PC-3 (cell line): ENCODE data around the gene DPY19L3. TPM values are rescaled to one million over a fixed set of nuclear protein-coding genes. Genes with fewer than 3 reads are reported as not detected.

Source experiments
- ATAC-seq: fragments of 200-7000 bp; cut with Tn5 transposase; 2 replicates; pipeline ENCODE4 v1.9.1; 2020; ENCODE audit warnings: mild to moderate bottlenecking, moderate library complexity
- BruUV-seq: library from RNA; stranded (reverse); fragments of 400-500 nt; replicated peaks from 2 replicates; lab custom pipeline; 2021; lab: Mats Ljungman, UMichigan
- CTCF ChIA-PET: fragments of 300-600 bp; sonication (Branson Sonifier 250); formaldehyde crosslinking; loops from one replicate; lab custom pipeline; 2022; ENCODE audit warnings: antibody characterized with exemption; lab: Charles Lee
- POLR2A ChIA-PET: fragments of 300-600 bp; sonication (Branson Sonifier 250); formaldehyde crosslinking; loops from one replicate; lab custom pipeline; 2022; ENCODE audit warnings: antibody characterized with exemption; ENCODE audit not compliant: unreplicated experiment; lab: Charles Lee
- DNase-seq: peaks from one replicate; pipeline ENCODE4 v3.0.0-alpha.2; 2015
- H2AFZ ChIP-seq: fragments of 300-600 bp; sonication (generic); 2 replicates; pipeline ENCODE4 v1.6.0; 2016; ENCODE audit warnings: antibody characterized with exemption, low read length
- H3F3A ChIP-seq: fragments of 300-600 bp; sonication (generic); one replicate; pipeline ENCODE4 v1.6.0; 2017; ENCODE audit warnings: antibody characterized with exemption, low read length, control low read depth, mild to moderate bottlenecking; ENCODE audit not compliant: unreplicated experiment
- H3K27ac ChIP-seq: fragments of 300-600 bp; sonication (generic); 2 replicates; pipeline ENCODE4 v1.5.1; 2016; ENCODE audit warnings: mild to moderate bottlenecking, low read length
- H3K27me3 ChIP-seq: fragments of 300-600 bp; sonication (generic); 2 replicates; pipeline ENCODE4 v1.6.1; 2016; ENCODE audit warnings: low read length, mixed read lengths
- H3K36me3 ChIP-seq: fragments of 300-600 bp; sonication (generic); 2 replicates; pipeline ENCODE4 v1.6.1; 2016; ENCODE audit warnings: low read depth, mixed run types, low read length, mixed read lengths
- H3K4me1 ChIP-seq: fragments of 300-600 bp; sonication (generic); 2 replicates; pipeline ENCODE4 v1.5.1; 2016; ENCODE audit warnings: low read length; ENCODE audit not compliant: insufficient read depth
- H3K4me2 ChIP-seq: fragments of 300-600 bp; sonication (generic); 2 replicates; pipeline ENCODE4 v1.6.0; 2016; ENCODE audit warnings: low read length
- H3K4me3 ChIP-seq: fragments of 300-600 bp; sonication (generic); 2 replicates; pipeline ENCODE4 v1.5.1; 2016; ENCODE audit warnings: mild to moderate bottlenecking, low read length, mixed read lengths
- H3K79me2 ChIP-seq: fragments of 300-600 bp; sonication (generic); 2 replicates; pipeline ENCODE4 v1.6.1; 2017; ENCODE audit warnings: low read length, mixed read lengths
- H3K9ac ChIP-seq: fragments of 300-600 bp; sonication (generic); 2 replicates; pipeline ENCODE4 v1.6.0; 2016; ENCODE audit warnings: mild to moderate bottlenecking, low read length
- H3K9me2 ChIP-seq: fragments of 300-600 bp; sonication (generic); replicated peaks from 2 replicates; pipeline ENCODE4 v1.6.1; 2016; ENCODE audit warnings: mixed run types, low read length, mixed read lengths
- H3K9me3 ChIP-seq: fragments of 300-600 bp; sonication (generic); 2 replicates; pipeline ENCODE4 v1.6.1; 2016; ENCODE audit warnings: low read length, mixed read lengths
- H4K20me1 ChIP-seq: fragments of 300-600 bp; sonication (generic); 2 replicates; pipeline ENCODE4 v1.6.1; 2016; ENCODE audit warnings: low read length, mixed read lengths
- EZH2 ChIP-seq: fragments of 300-600 bp; sonication (generic); IDR thresholded peaks from one replicate; pipeline ENCODE4 v1.6.1; 2017; ENCODE audit warnings: antibody characterized with exemption, mild to moderate bottlenecking, low read length; ENCODE audit not compliant: unreplicated experiment
- EZH2phosphoT487 ChIP-seq: fragments of 300-600 bp; sonication (generic); IDR thresholded peaks from 2 replicates; pipeline ENCODE4 v1.6.1; 2018; ENCODE audit warnings: mild to moderate bottlenecking, antibody characterized with exemption, low read length, borderline replicate concordance
- intact Hi-C: fragments of 100-400 bp; cut with micrococcal nuclease; formaldehyde crosslinking; loops from 2 replicates; pipeline ENCODE4 v1.9.0; 2023
- total RNA-seq: library from RNA; depleted of rRNA; stranded (reverse); fragments of >200 nt; gene quantifications from 2 replicates; pipeline ENCODE4 v1.2.3, GENCODE V29; 2014
- TF ChIP-seq, protein P1 (sequence below): fragments of 300-600 bp; sonication (generic); conservative IDR thresholded peaks from 2 replicates; pipeline ENCODE4 v1.5.1; 2017; ENCODE audit warnings: antibody characterized with exemption, low read depth, mild to moderate bottlenecking, low read length

The DPY19L3 gene
- total RNA-seq, 1 experiment from 2014 or later, result 4.4 TPM

DNA sequence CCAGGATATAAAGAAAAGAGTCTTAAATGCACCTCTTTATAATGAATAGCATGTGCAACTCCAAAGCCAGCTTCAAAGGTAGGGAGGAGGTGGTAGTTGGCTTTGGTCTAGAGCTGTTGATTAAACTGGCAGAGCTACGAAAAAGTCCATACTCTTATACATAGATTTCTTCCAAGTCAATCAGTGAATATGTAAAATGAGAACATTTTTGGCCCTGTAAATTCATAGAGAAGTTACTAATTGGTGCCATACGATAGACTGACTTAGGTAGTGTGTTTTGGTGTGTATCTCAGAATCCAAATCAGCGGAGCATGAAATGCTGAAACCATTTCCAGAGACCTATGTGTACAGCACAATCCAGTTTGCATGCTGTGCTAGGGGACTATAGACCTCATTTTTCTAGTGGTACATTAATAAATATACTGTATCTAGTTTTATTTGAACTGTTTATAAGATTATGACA, 17.1 kb upstream of the DPY19L3 start:
- ChIA-PET POLR2A (no interaction called here), CTCF (no interaction called here)
- intact Hi-C loops, result no loop called here

DNA sequence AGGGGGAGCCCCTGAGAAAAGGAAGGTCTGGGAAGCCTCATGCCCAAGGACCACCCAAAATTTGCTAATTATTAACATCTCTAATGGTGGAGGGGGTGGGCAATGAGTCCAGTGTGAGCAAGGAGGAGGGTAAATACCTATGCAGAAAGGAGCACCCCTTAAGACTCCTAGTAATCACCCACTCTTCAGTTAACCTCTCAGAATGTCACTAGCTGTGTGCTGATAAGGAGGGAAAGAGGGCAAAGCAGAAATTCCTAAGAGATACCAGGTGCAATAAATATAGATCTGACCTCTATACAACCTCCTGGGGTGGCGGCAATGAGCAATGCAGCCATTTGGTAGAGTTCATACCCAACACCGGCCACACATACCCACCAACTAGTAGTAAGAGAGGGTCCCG, 12.7 kb upstream of the DPY19L3 start:
- no peak overlapping the region for H3K9ac ChIP-seq
- BruUV-seq, result no TSS peak
- H3F3A ChIP-seq, result no peaks in the 10 kb centered on the region
- no peak overlapping the region for H3K4me2 ChIP-seq
- no peak overlapping the region for H2AFZ ChIP-seq
- POLR2A ChIA-PET, result no interaction called here
- no peaks in the 10 kb centered on the region for H4K20me1 ChIP-seq
- ATAC-seq, result no peak
- H3K27ac ChIP-seq, result no peak overlapping the region
- H3K79me2 ChIP-seq, result no peaks in the 10 kb centered on the region
- peaks cover 8% of the 10 kb centered on the region for H3K4me1 ChIP-seq
- H3K9me3 ChIP-seq, result no peaks in the 10 kb centered on the region
- TF ChIP-seq EZH2 (no peak), EZH2phosphoT487 (no peak)
- TF ChIP-seq, protein P1, sequence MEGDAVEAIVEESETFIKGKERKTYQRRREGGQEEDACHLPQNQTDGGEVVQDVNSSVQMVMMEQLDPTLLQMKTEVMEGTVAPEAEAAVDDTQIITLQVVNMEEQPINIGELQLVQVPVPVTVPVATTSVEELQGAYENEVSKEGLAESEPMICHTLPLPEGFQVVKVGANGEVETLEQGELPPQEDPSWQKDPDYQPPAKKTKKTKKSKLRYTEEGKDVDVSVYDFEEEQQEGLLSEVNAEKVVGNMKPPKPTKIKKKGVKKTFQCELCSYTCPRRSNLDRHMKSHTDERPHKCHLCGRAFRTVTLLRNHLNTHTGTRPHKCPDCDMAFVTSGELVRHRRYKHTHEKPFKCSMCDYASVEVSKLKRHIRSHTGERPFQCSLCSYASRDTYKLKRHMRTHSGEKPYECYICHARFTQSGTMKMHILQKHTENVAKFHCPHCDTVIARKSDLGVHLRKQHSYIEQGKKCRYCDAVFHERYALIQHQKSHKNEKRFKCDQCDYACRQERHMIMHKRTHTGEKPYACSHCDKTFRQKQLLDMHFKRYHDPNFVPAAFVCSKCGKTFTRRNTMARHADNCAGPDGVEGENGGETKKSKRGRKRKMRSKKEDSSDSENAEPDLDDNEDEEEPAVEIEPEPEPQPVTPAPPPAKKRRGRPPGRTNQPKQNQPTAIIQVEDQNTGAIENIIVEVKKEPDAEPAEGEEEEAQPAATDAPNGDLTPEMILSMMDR, result no peak
- H3K4me3 ChIP-seq, result no peak overlapping the region
- H3K36me3 ChIP-seq, result no peaks in the 10 kb centered on the region
- H3K27me3 ChIP-seq, result no peaks in the 10 kb centered on the region
- no peak for DNase-seq
- no peaks in the 10 kb centered on the region for H3K9me2 ChIP-seq
- CTCF ChIA-PET, result no interaction called here
- intact Hi-C loops, result no loop called here

More for the DNA sequence above, 17.1 kb upstream of the DPY19L3 start:
- Histone ChIP-seq H3F3A (no peaks in the 10 kb centered on the region), H3K36me3 (no peaks in the 10 kb centered on the region), H3K27ac (no peak overlapping the region), H2AFZ (no peak overlapping the region), H3K4me3 (no peak overlapping the region), H4K20me1 (no peaks in the 10 kb centered on the region), H3K27me3 (no peaks in the 10 kb centered on the region), H3K79me2 (no peaks in the 10 kb centered on the region), H3K9me2 (no peaks in the 10 kb centered on the region), H3K4me1 (peaks cover 6% of the 10 kb centered on the region), H3K9me3 (no peaks in the 10 kb centered on the region), H3K4me2 (no peak overlapping the region), H3K9ac (no peak overlapping the region)
- TF ChIP-seq EZH2 (no peak), EZH2phosphoT487 (no peak)
- TF ChIP-seq, protein P1, result no peak
- BruUV-seq, result no TSS peak
- ATAC-seq (no peak), DNase-seq (no peak)

DNA sequence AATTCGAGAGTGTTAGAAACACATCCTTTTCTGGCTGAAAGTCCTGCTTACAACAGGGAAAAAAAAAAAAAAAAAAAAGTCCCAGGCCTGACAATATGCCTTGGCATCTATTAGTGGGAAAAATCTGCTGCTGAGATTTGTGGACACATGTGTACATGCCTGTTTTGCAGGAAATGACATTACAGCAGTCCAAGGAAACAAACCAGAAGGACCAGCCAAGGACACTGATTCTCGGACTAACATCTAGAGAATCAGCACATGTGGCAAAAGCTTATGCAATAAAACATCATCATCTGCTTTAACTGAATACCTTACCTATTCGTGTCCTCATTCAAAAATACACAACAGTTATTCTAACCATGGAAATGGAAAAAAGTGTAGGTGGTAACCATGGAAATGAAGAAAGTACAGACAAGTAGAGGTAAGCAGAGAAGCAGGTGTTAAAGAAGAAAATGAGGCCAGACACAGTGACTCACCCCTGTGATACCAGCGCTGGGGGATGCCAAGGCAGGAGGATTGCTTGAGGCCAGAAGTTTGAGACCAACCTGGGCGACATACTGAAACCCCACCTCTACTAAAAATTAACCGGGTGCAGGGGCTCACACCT, 9.4 kb upstream of the DPY19L3 start:
- Histone ChIP-seq H3K9ac (no peak overlapping the region), H3K79me2 (no peaks in the 10 kb centered on the region), H3K36me3 (no peaks in the 10 kb centered on the region), H4K20me1 (no peaks in the 10 kb centered on the region), H2AFZ (no peak overlapping the region), H3K4me1 (peaks cover 6% of the 10 kb centered on the region), H3F3A (no peaks in the 10 kb centered on the region), H3K27me3 (no peaks in the 10 kb centered on the region), H3K27ac (no peak overlapping the region), H3K9me3 (no peaks in the 10 kb centered on the region), H3K4me3 (no peak overlapping the region), H3K4me2 (no peak overlapping the region), H3K9me2 (no peaks in the 10 kb centered on the region)
- no peak for ATAC-seq
- no TSS peak for BruUV-seq
- intact Hi-C loops, result no loop called here
- CTCF ChIA-PET, result no interaction called here
- POLR2A ChIA-PET, result no interaction called here
- TF ChIP-seq, protein P1, result no peak
- TF ChIP-seq EZH2, result no peak
- TF ChIP-seq EZH2phosphoT487, result no peak
- DNase-seq, result no peak
